ENCODE results near the gene PEX6.

PEX6 gene

DNA sequence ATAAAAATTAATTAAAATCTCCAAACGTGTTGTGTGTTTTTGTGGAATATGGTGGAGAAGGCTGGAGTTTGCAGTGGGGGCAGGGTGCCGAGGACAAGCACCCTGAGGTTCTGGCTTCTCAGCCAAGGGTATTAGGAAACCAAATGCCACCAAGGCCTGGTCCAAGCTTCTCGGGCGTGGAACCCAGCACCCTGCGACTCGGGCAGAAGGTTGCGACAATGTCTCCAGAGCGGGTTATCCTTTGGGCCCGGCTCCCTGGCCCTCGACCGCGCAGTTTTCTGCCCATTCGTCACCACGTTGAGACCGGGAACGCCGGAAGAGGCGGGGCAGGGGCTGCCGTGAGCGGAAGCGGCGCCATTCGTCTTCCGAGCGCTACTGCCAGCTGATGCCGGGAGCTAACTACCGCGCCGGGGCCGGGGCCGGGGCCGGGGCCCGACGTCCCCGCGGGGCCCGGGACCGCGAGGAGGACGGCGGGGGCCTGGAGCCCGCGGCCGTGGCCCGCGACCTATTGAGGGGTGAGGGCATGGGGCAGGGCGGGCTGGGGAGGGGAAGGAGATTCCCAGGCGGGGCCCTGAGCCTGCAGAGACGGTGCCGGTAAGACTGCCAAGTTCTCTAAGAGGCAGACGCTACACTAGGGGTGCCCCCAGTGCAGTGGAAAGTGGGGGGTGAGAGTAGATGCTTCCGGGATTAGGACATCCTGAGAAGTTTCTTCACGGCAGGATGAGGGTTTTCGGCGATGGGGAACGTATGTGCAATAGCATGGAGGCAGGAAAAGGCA is 42.5 kb upstream of the PEX6 start, which contains the start of gene RRP36:
RRP36 (plus strand) TSS at position 354 of the 778 bp plus-strand sequence; CDS start at position 386, 32 bp downstream.
- H3K4me3 ChIP-seq (ENCODE audit: low read length): peak within 1 kb of the TSS; percentile 98
- DNase-seq: peak; percentile 76
- no peaks in the 10 kb centered on the region; the same call in 1 of the 2 replicates for H3K36me3 ChIP-seq (replicated peaks; ENCODE audit: insufficient read depth, low read length)
- no peaks in the 10 kb centered on the region for H3K27me3 ChIP-seq (replicated peaks; ENCODE audit: insufficient read depth, low read length)
- peaks cover 3% of the 10 kb centered on the region; the same call in 1 of the 2 replicates for H3F3A ChIP-seq (ENCODE audit: insufficient read depth, low read length)
- H3K9ac ChIP-seq (ENCODE audit: low read length): peak within 1 kb of the TSS; percentile 84
- H4K20me1 ChIP-seq (ENCODE audit: insufficient read depth, low read length): no peaks in the 10 kb centered on the region
- H3K27ac ChIP-seq (ENCODE audit: low read length): peak within 1 kb of the TSS; percentile 69
- H3K9me3 ChIP-seq (replicated peaks; ENCODE audit: insufficient read depth, low read length): no peaks in the 10 kb centered on the region
- H3K4me2 ChIP-seq (ENCODE audit: low read depth, low read length): peak within 1 kb of the TSS; percentile 95
- peaks cover 56% of the 10 kb centered on the region for H3K79me2 ChIP-seq (ENCODE audit: low read length)
- H3K4me1 ChIP-seq (ENCODE audit: low read length): peaks cover 7% of the 10 kb centered on the region; the same call in 1 of the 2 replicates
- TF ChIP-seq EZH2 (optimal IDR thresholded peaks at IDR 0.05; ENCODE audit: low read depth, low read length) (no peak), EZH2phosphoT487 (IDR thresholded peaks at IDR 0.05; ENCODE audit: low read length) (no peak)
- TF ChIP-seq, protein P1, sequence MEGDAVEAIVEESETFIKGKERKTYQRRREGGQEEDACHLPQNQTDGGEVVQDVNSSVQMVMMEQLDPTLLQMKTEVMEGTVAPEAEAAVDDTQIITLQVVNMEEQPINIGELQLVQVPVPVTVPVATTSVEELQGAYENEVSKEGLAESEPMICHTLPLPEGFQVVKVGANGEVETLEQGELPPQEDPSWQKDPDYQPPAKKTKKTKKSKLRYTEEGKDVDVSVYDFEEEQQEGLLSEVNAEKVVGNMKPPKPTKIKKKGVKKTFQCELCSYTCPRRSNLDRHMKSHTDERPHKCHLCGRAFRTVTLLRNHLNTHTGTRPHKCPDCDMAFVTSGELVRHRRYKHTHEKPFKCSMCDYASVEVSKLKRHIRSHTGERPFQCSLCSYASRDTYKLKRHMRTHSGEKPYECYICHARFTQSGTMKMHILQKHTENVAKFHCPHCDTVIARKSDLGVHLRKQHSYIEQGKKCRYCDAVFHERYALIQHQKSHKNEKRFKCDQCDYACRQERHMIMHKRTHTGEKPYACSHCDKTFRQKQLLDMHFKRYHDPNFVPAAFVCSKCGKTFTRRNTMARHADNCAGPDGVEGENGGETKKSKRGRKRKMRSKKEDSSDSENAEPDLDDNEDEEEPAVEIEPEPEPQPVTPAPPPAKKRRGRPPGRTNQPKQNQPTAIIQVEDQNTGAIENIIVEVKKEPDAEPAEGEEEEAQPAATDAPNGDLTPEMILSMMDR (IDR thresholded peaks at IDR 0.05; ENCODE audit: low read length): no peak
- H3K9me2 ChIP-seq (replicated peaks; ENCODE audit: insufficient read depth, low read length): no peaks in the 10 kb centered on the region
- peak within 1 kb of the TSS; percentile 93 for H2AFZ ChIP-seq (ENCODE audit: low read length)

- Histone ChIP-seq H3K9me3 (replicated peaks; ENCODE audit: insufficient read depth, low read length) (no peaks in the 10 kb centered on the region), H2AFZ (ENCODE audit: low read length) (peak overlapping the region; percentile 93), H3K9ac (ENCODE audit: low read length) (peak overlapping the region; percentile 84), H3K4me1 (ENCODE audit: low read length) (peaks cover 7% of the 10 kb centered on the region; the same call in 1 of the 2 replicates), H3F3A (ENCODE audit: insufficient read depth, low read length) (peaks cover 3% of the 10 kb centered on the region; the same call in 1 of the 2 replicates), H3K27ac (ENCODE audit: low read length) (peak overlapping the region; percentile 52; the same call in 1 of the 2 replicates), H3K4me3 (ENCODE audit: low read length) (peak overlapping the region; percentile 98), H3K36me3 (replicated peaks; ENCODE audit: insufficient read depth, low read length) (no peaks in the 10 kb centered on the region; the same call in 1 of the 2 replicates), H4K20me1 (ENCODE audit: insufficient read depth, low read length) (no peaks in the 10 kb centered on the region), H3K4me2 (ENCODE audit: low read depth, low read length) (peak overlapping the region; percentile 95), H3K9me2 (replicated peaks; ENCODE audit: insufficient read depth, low read length) (no peaks in the 10 kb centered on the region), H3K27me3 (replicated peaks; ENCODE audit: insufficient read depth, low read length) (no peaks in the 10 kb centered on the region), H3K79me2 (ENCODE audit: low read length) (peaks cover 62% of the 10 kb centered on the region)
- no peak for TF ChIP-seq EZH2 (optimal IDR thresholded peaks at IDR 0.05; ENCODE audit: low read depth, low read length)
- TF ChIP-seq, protein P1 (IDR thresholded peaks at IDR 0.05; ENCODE audit: low read length): no peak
- TF ChIP-seq EZH2phosphoT487 (IDR thresholded peaks at IDR 0.05; ENCODE audit: low read length): no peak
- DNase-seq: no peak
Measured at GRCh38 chr6:43020847-43021246, 41.9 kb upstream of the PEX6 start.

- no peak overlapping the region for H3K9ac ChIP-seq (ENCODE audit: low read length)
Measured at GRCh38 chr6:43020052-43020705, 41.2 kb upstream of the PEX6 start.

More at GRCh38 chr6:43020052-43020705, 41.2 kb upstream of the PEX6 start:
- no peaks in the 10 kb centered on the region for H3K9me3 ChIP-seq (replicated peaks; ENCODE audit: insufficient read depth, low read length)
- H2AFZ ChIP-seq (ENCODE audit: low read length): no peak overlapping the region
- no peaks in the 10 kb centered on the region; the same call in 1 of the 2 replicates for H3K36me3 ChIP-seq (replicated peaks; ENCODE audit: insufficient read depth, low read length)
- DNase-seq: no peak
- H3K79me2 ChIP-seq (ENCODE audit: low read length): peaks cover 69% of the 10 kb centered on the region
- no peaks in the 10 kb centered on the region for H4K20me1 ChIP-seq (ENCODE audit: insufficient read depth, low read length)
- H3K4me1 ChIP-seq (ENCODE audit: low read length): peaks cover 7% of the 10 kb centered on the region; the same call in 1 of the 2 replicates
- H3K27ac ChIP-seq (ENCODE audit: low read length): no peak overlapping the region
- no peak overlapping the region for H3K4me3 ChIP-seq (ENCODE audit: low read length)
- peaks cover 3% of the 10 kb centered on the region; the same call in 1 of the 2 replicates for H3F3A ChIP-seq (ENCODE audit: insufficient read depth, low read length)
- no peaks in the 10 kb centered on the region for H3K27me3 ChIP-seq (replicated peaks; ENCODE audit: insufficient read depth, low read length)
- H3K9me2 ChIP-seq (replicated peaks; ENCODE audit: insufficient read depth, low read length): no peaks in the 10 kb centered on the region
- TF ChIP-seq EZH2phosphoT487 (IDR thresholded peaks at IDR 0.05; ENCODE audit: low read length): no peak
- TF ChIP-seq, protein P1 (IDR thresholded peaks at IDR 0.05; ENCODE audit: low read length): no peak
- no peak for TF ChIP-seq EZH2 (optimal IDR thresholded peaks at IDR 0.05; ENCODE audit: low read depth, low read length)
- no peak overlapping the region for H3K4me2 ChIP-seq (ENCODE audit: low read depth, low read length)

All from MM.1S (cell line).